CD4-positive, alpha-beta T cell treated with Interferon alpha-2 for 1 hour (primary cell): ENCODE results near the gene PDE4B.

Experiments
- DNase-seq, 2 donors: peaks; one replicate each; pipeline ENCODE4 v3.0.0-alpha.2; 2020 to 2022

The PDE4B gene

DNA sequence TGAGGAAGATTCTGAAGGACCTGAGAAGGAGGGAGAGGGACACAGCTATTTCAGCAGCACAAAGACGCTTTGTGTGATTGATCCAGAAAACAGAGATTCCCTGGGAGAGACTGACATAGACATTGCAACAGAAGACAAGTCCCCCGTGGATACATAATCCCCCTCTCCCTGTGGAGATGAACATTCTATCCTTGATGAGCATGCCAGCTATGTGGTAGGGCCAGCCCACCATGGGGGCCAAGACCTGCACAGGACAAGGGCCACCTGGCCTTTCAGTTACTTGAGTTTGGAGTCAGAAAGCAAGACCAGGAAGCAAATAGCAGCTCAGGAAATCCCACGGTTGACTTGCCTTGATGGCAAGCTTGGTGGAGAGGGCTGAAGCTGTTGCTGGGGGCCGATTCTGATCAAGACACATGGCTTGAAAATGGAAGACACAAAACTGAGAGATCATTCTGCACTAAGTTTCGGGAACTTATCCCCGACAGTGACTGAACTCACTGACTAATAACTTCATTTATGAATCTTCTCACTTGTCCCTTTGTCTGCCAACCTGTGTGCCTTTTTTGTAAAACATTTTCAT is 579.9 kb downstream of the PDE4B start:
- no peak for DNase-seq

GRCh38 chr1:66373157-66373591 is 580.5 kb downstream of the PDE4B start:
- DNase-seq = peak; percentile 22 to 35

- DNase-seq = peak in 1 of 2 donors; percentile 78
Measured at GRCh38 chr1:66374148-66374547, 581.5 kb downstream of the PDE4B start.

DNA sequence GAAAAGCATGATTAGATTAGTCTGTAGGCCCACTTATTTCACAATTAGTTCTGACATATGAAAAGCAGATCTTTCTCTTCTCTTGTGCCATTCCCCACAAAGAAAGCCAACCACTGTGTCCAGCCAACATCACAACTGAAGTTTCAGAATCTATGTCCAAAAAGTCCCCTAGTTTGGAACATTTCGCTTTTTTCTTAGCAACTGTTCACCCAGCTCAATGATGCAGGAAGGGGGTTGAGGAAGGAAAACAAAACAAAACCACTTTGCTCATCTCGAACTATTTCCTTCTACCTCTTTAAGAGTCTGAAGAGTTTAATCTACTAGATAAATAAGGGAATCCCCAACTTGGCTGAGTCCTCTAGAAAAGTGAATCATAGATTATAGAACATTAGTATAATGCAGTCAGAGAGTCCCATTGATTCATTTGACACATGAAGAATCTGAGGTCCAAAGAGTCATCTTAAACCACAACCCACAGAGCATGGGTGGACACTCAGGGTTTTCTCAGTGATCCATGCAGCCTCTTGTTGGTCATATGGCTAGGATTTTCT is 581.9 kb downstream of the PDE4B start:
- peak; percentile 52 to 76 for DNase-seq

GRCh38 chr1:66375125-66375524 is 582.4 kb downstream of the PDE4B start:
- no peak for DNase-seq

GRCh38 chr1:66380452-66381212 is 587.9 kb downstream of the PDE4B start:
- peak; percentile 33 to 80 for DNase-seq

DNA sequence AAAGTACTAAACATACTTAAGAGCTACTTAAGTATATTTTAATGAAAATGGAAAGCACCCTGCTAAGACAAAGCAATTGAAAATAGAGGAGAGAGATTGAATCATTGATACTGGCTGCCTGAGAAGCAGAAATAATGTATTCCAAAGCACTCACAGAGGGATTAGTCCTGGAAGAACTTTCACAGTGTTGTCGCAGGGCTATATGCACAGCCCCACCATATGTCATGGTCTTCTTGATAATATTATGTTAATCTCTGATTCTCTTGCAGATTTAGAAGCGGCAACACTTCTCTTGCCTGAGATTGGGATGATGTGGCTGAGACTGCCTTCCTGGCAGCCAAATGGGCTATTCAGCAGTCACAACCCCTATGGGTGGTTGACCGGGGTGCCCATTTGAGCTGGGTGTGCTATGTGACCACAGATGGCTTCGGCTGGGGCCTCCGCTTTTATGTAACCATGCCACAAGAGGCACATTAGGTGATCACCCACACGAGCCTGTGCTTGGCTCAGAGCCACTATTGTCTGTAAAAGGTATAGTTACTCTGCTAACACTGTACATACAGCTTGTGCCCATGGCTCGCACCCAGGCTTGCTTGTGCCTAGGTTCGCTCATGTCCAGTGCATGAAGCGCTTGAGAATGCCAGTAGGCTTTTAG is 589.1 kb downstream of the PDE4B start:
- no peak for DNase-seq

- no peak for DNase-seq
Measured at GRCh38 chr1:66383168-66383567, 590.5 kb downstream of the PDE4B start.

GRCh38 chr1:66383611-66384010 is 590.9 kb downstream of the PDE4B start:
- no peak for DNase-seq

DNA sequence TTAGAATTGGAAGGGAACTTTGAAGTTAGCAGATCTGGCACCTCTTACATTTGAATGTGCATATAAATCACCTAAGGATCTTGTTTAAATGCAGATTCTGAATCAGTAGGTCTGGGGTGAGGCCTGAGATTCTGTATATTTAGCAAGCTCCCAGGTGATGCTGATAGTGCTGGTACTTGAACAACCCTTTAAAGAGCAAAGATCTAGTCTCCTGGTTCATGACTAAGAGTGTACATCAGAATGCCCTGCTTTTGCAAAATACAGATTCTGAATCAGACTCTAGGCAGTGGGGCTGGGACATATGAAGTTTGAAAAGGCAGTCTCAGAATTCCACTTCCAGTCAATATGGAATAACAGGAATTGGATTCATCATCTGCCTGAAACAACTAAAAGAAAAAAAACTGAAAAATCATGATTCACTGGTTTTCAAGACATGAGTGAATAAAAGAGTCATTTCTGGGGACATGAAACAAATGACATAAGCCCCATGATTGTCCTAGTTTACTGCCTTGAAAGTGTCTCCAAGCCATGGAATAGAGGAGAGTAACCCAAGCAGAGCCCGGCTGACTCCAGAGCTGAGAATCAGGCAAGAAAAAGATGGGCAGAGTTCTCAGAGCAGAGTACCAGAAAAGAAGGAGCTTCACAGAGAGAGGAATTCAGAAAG is 591.7 kb downstream of the PDE4B start:
- DNase-seq = no peak

DNA sequence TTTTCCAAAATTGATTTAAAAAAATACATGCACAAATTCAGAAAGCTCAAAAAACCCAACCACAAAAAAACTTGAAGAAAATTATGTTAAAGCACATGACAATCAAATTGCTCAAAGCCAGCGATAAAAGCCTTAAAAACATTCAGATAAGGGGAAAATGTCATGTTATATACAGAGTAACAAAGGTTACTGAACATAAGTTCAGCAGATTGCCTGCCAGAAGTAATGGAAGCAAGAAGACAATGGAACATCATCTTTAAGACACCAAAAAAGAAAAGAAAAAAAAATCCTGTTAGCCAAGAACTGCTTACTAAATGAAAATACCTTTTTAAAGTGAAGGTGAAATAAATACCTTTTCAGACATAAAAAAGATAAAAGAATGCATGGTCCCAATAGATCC is 594.0 kb downstream of the PDE4B start:
- no peak for DNase-seq

- DNase-seq = no peak
Measured at GRCh38 chr1:66388913-66389312, 596.2 kb downstream of the PDE4B start.

DNA sequence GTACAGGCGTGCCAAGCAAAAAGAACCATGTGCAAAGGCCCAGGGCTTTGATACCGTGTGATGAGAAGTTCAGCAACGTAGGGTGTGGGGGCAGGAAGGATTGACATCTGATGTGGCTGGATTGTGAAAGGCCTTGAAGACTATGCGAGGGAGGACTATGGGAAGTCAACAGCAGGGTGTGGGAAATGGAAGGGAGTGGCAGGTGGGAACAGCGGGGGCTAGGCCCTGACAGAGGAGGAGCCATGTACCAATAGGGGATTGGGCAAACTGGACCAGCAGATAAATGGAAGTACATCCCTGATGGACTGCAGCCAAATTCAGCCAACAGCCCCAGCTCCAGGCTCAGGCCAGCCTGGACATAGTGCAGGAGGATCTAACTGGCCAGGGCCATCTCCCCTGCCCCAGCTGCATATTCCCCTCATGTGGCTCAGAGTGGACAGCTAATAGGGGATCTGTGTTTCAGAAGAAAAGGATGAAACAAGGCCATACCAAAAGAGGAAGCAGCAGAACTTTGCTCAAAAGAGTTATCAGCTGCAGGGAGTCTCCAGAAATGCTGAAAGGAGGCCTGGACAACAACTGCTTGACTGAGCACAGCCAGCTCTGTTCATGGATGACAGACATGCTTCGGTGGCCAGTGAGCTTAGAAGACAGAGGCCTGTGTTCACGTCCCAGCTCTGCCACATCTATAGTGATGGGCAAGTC is 601.0 kb downstream of the PDE4B start:
- no peak for DNase-seq

GRCh38 chr1:66394603-66395002 is 601.9 kb downstream of the PDE4B start:
- DNase-seq = no peak

- peak in 1 of 2 donors; percentile 58 for DNase-seq
Measured at GRCh38 chr1:66395202-66396061, 602.7 kb downstream of the PDE4B start.

- no peak for DNase-seq
Measured at GRCh38 chr1:66396212-66396890, 603.7 kb downstream of the PDE4B start.

DNA sequence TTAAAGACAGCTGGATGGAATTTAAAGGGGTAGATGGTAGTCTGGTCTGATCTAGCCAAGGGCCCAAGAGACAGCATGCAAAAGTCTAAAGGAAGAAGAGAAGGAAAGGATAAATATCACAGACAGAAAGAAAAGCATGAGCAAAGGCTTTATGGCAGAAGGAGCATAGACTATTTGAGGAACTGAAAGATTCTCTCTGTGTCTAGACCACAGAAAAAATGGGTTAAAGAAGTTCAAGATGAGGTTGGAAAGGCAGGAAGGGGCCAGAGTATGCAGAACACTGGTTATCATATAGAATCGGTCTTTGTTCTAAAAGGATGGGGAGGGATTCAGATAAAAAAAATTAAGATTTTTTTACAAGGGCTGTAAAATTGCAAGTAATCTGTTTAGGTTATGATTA is 604.5 kb downstream of the PDE4B start:
- no peak for DNase-seq

DNA sequence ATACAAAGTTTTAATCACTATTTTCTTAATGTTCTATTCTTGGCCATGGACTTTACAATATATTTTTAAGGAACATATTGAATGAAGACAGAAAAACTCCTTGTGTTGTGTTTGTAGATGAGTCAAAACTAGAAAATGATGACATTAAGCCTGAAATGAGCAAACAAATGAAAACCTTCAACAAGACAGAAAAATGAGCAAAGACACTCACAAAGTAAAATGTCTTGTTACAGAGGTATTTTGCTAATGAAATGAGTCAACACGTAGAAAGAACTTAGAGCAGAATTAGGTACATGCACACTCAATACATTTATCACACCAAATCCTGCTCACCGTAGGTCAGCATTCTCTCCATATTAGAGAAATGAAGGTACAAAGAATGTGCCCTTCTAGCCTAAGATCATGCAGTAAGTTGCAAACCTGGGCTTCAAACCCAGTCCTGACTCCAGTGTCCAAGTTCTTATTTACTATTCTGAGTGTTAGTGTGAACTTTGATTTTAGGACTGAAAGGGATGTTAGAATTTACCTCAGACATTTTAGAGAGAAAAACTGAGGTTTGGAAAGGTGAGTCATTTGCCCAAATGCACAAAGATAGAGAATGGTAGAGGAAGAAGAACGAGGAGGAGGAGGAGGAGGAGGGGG is 607.3 kb downstream of the PDE4B start:
- DNase-seq = no peak

GRCh38 chr1:66400660-66401059 is 608.0 kb downstream of the PDE4B start:
- DNase-seq = no peak

DNA sequence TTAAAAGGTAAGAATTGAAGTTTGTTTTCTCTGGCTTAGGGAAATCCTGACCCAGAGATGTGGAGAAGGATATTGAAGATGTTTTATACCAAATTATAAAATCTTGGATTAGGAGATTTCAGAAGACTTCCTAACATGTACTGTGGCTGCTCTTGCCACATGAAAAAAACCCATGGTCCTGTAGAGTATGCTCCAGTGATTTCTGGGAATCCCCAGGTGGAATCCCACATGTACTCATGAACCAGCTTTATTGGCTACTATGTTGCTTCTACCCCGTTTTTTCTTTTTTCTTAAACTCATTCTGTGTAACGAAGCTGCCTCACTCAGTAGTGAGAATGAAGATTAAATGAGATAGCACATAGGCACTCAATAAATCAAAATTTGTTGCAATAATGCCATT is 608.5 kb downstream of the PDE4B start:
- DNase-seq = no peak
